Measurements from ENCODE around the gene ONECUT1. TPM values are rescaled to one million over a fixed set of nuclear protein-coding genes. Genes with fewer than 3 reads are reported as not detected.
A peak's percentile ranks its signal among the peaks of the same experiment; 100 is the strongest.

Gene ONECUT1
- total RNA-seq, 1 experiment from 2014 or later: 35.9 TPM

GRCh38 chr15:52733088-52733487 lies 57.0 kb downstream of the ONECUT1 start:
- no peak overlapping the region for H3K4me3 Mint-ChIP-seq
- CTCF ChIA-PET: interaction anchor here (0.6 to 1.9 kb wide), 5 partner anchors 33 to 1702 kb away, joined by 3 to 11 read pairs (median 4); no protein-coding TSS in a partner anchor
- H3K4me1 Mint-ChIP-seq: peaks cover 32% of the 10 kb centered on the region
- TF ChIP-seq GABPB1 (CRISPR knock-in tag; IDR thresholded peaks at IDR 0.05) (0 out of 2 replicates have a peak, but pooled peaks have one; percentile 46), MYBL2 (CRISPR knock-in tag; IDR thresholded peaks at IDR 0.05) (no peak)
- H3K36me3 Mint-ChIP-seq: no peaks in the 10 kb centered on the region
- DNase-seq (ENCODE audit: low spot score) (no peak), ATAC-seq (no peak)
- POLR2A ChIA-PET: interaction anchor here (0.9 to 1.6 kb wide), 2 partner anchors 472 to 475 kb away, joined by 3 to 5 read pairs; no protein-coding TSS in a partner anchor
- H3K27me3 Mint-ChIP-seq (ENCODE audit: low read depth): no peaks in the 10 kb centered on the region
- H3K27ac Mint-ChIP-seq: no peak overlapping the region
- 0 out of 2 replicates have a peak, but pooled peaks cover 3% of the 10 kb centered on the region for H3K9me3 Mint-ChIP-seq

GRCh38 chr15:52732551-52732950 lies 57.6 kb downstream of the ONECUT1 start:
- no peak for TF ChIP-seq ETV6 (CRISPR knock-in tag; IDR thresholded peaks at IDR 0.05)
- no peak for TF ChIP-seq IRF1 (CRISPR knock-in tag; IDR thresholded peaks at IDR 0.05)
- TF ChIP-seq EMX1 (CRISPR knock-in tag; IDR thresholded peaks at IDR 0.05): no peak
- no peak for TF ChIP-seq HMGXB4 (CRISPR knock-in tag; IDR thresholded peaks at IDR 0.05)
- TF ChIP-seq ZNF425 (CRISPR knock-in tag; conservative IDR thresholded peaks at IDR 0.05): no peak
- no peak for TF ChIP-seq ZNF232 (CRISPR knock-in tag; IDR thresholded peaks at IDR 0.05)
- no peak for TF ChIP-seq CBFB (CRISPR knock-in tag; IDR thresholded peaks at IDR 0.05; ENCODE audit: low read depth)
- no peak for TF ChIP-seq MXD4 (CRISPR knock-in tag; IDR thresholded peaks at IDR 0.05; ENCODE audit: borderline replicate concordance)
- no peak for TF ChIP-seq NFATC4 (CRISPR knock-in tag; IDR thresholded peaks at IDR 0.05)
- TF ChIP-seq ZBTB43 (CRISPR knock-in tag; IDR thresholded peaks at IDR 0.05): no peak
- no peak for TF ChIP-seq KAT7 (CRISPR knock-in tag; IDR thresholded peaks at IDR 0.05; ENCODE audit: borderline replicate concordance)
- no peak for TF ChIP-seq RELA (CRISPR knock-in tag; IDR thresholded peaks at IDR 0.05; ENCODE audit: borderline replicate concordance)
- no peak for TF ChIP-seq PRDM15 (CRISPR knock-in tag; IDR thresholded peaks at IDR 0.05)
- TF ChIP-seq E2F5 (CRISPR knock-in tag; IDR thresholded peaks at IDR 0.05): no peak
- TF ChIP-seq ZNF396 (CRISPR knock-in tag; IDR thresholded peaks at IDR 0.05; ENCODE audit: borderline replicate concordance): no peak
- no peak for TF ChIP-seq CREM (CRISPR knock-in tag; IDR thresholded peaks at IDR 0.05)
- TF ChIP-seq AR (CRISPR knock-in tag; IDR thresholded peaks at IDR 0.05): no peak
- TF ChIP-seq NFE2L1 (CRISPR knock-in tag; IDR thresholded peaks at IDR 0.05): no peak
- TF ChIP-seq ZNF263 (CRISPR knock-in tag; IDR thresholded peaks at IDR 0.05; ENCODE audit: low read depth): no peak
- no peak for TF ChIP-seq FOXJ3 (CRISPR knock-in tag; IDR thresholded peaks at IDR 0.05; ENCODE audit: borderline replicate concordance)
- Mint-ChIP-seq H3K4me3 (no peak overlapping the region), H3K27me3 (ENCODE audit: low read depth) (no peaks in the 10 kb centered on the region), H3K36me3 (no peaks in the 10 kb centered on the region), H3K9me3 (0 out of 2 replicates have a peak, but pooled peaks cover 3% of the 10 kb centered on the region), H3K4me1 (peaks cover 32% of the 10 kb centered on the region), H3K27ac (no peak overlapping the region)
- ChIA-PET POLR2A (interaction anchor here (0.9 to 1.6 kb wide), 2 partner anchors 471 to 474 kb away, joined by 3 to 5 read pairs; no protein-coding TSS in a partner anchor), CTCF (interaction anchor here (0.6 to 1.3 kb wide), 2 partner anchors 478 to 1702 kb away, joined by 4 to 5 read pairs; no protein-coding TSS in a partner anchor)
- ATAC-seq (no peak), DNase-seq (ENCODE audit: low spot score) (no peak)
